ENCODE data around the gene THY1.

Gene THY1

GRCh38 chr11:119374632-119375336 is 48.2 kb downstream of the THY1 start:
- H3K4me3 ChIP-seq (ENCODE audit: low read depth, low read length) = no peak overlapping the region
- TF ChIP-seq CTCF (conservative IDR thresholded peaks at IDR 0.05; ENCODE audit: low read depth, low read length) = no peak
- DNase-seq (ENCODE audit: low read depth) = no peak

DNA sequence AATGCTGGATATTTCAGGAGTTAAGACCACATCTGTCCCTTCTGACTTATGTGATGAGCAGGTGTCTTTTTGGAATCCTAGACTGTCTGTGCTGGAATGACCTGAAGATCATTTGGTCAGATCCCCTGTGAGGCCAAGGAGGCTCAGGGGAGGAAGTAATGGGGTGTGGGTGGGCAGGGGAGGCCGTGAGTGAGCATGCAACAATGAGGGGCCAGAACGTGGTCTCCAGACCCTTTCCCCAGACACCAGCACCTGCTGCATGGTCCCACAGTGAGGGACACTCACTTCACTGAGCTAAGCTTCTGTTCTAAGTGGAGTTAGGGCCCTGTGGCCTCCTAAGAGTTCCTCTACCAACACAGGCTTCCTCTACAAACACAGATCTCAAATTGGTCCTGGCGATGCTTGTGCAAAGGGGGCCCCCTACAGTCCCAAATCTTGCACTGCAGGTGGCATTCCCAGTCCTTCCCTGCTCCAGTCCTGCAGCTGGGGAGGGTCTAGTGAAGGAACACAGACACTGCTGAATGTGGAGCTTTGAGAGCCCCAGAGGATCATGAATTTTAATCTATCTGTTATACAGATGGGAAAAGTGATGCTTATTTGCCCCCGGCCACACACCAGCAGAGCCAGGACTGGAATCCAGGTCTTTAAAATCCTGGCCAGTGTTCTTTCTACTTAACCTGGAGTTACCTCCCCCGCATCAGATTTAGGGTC is 48.9 kb downstream of the THY1 start:
- no peak overlapping the region for H3K4me3 ChIP-seq (ENCODE audit: low read depth, low read length)
- TF ChIP-seq CTCF (conservative IDR thresholded peaks at IDR 0.05; ENCODE audit: low read depth, low read length) = peak; percentile 95
- peak; percentile 84 for DNase-seq (ENCODE audit: low read depth)

DNA sequence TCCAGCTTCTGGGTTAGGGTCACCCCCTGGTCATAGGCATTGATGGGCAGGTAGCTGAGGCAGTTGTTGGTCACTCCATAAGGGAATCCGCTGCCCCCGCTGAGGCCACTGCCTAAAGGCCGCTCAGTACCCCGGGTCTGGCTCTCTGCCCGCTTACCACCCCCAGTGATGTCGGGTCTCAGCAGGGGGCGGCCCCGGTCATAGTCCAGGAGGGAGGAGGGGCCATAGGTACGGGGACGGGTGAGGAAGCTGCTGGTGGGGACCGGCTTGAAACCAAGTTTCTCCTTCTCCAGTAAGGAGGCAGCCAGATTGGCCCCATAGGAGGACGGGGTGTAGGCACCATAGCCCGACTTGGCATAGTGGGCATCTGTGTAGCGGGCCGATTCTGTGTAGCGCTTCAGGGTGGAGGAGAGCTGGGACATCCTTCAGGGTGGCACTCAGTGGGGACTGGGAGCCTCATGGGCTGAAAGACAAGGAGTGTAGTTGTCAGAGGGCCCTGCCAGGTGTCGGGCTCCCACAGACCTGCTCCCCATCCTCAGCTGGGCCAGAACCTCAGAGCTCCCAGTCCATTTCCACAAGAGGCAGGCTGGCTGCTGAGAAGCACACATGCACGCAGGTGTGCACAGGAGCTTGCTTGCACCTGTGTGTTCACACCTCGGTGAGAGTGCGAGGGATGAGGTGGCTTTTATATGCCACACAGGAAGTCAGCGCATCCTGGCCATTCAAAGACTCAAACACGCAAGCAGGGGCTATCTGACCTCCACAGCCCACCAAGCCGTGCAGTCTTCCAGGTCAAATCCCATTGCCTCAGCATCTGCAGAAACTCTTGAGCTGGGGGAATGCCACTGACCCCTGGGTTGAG is 49.7 kb downstream of the THY1 start:
- TF ChIP-seq CTCF (conservative IDR thresholded peaks at IDR 0.05; ENCODE audit: low read depth, low read length) = no peak
- no peak for DNase-seq (ENCODE audit: low read depth)
- H3K4me3 ChIP-seq (ENCODE audit: low read depth, low read length) = no peak overlapping the region

DNA sequence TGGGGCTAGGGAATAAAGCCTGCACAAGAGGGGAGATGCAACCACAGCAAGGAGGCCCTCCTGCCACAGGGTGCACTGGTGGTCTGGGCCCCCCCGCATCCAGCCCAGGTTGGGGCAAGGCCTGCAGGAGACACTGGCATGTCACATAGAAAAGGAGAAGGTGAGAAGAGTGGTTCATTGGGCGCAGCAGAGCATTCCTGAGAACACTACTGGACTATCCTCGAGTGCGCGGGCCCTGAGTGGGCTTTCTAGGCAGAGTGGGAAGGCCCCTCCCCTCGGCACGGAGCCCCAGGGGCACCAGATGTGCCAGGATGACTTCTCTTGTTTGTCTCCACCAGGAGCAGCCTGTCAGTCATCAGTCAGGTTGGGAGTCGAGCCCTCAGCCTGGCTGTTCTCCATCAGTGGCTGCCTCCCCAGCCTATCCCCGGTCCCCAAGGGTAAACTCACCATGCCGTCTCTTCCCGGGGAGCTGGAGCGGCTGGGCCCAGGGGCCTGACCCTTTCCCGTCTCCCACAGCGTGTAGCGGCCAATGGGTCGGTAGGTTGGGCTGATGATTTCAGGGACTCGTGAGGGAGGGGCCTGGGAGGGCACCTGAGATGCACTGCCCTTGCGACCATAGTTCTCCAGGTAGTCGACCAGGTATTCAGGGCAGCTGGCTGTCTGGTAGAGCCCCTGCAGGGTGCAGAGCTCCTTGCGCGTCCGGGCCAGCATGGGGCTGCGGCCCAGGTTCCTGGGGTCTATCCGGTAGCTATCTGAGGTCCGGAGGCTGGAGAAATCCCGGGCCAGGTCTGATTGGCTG is 50.5 kb downstream of the THY1 start:
- no peak for DNase-seq (ENCODE audit: low read depth)
- no peak overlapping the region for H3K4me3 ChIP-seq (ENCODE audit: low read depth, low read length)
- no peak for TF ChIP-seq CTCF (conservative IDR thresholded peaks at IDR 0.05; ENCODE audit: low read depth, low read length)

DNA sequence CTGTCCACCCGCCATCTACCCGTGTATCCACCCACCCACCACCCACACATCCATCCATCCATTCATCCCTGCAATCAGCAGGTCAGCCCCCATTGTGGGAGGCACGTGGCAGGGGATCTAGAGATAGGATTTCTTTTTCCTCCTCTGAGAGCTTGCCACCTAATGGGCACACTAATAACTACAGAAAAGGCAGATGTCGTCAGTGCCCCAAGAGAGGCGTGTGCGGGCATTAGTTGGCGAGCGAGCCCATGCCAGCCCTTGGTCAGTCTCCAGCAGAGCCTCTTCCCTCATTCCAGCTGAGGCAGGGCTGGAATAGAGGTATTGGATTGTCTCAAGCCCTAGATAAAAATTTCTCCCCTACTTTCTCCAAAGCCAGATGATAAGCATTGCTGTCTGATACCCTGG is 51.2 kb downstream of the THY1 start:
- no peak for DNase-seq (ENCODE audit: low read depth)
- H3K4me3 ChIP-seq (ENCODE audit: low read depth, low read length) = no peak overlapping the region
- TF ChIP-seq CTCF (conservative IDR thresholded peaks at IDR 0.05; ENCODE audit: low read depth, low read length) = peak; percentile 26

GRCh38 chr11:119371067-119371601 is 51.8 kb downstream of the THY1 start:
- no peak overlapping the region for H3K4me3 ChIP-seq (ENCODE audit: low read depth, low read length)
- DNase-seq (ENCODE audit: low read depth) = no peak
- no peak for TF ChIP-seq CTCF (conservative IDR thresholded peaks at IDR 0.05; ENCODE audit: low read depth, low read length)
